Smooth muscle cell (in vitro differentiated cells): ENCODE data around the gene IKBIP. TPM values are rescaled to one million over a fixed set of nuclear protein-coding genes. Genes with fewer than 3 reads are reported as not detected.

Source experiments
- DNase-seq: peaks from one replicate; lab custom pipeline; 2025; ENCODE audit not compliant: unreplicated experiment; lab: John Stamatoyannopoulos, UW
- H2AFZ ChIP-seq: fragments of 200-600 bp; sonication (generic); 2 replicates; pipeline ENCODE4 v1.6.0; 2016; ENCODE audit warnings: antibody characterized with exemption, low read depth, mild to moderate bottlenecking
- H3F3A ChIP-seq: fragments of 200-600 bp; sonication (generic); 2 replicates; pipeline ENCODE4 v1.6.0; 2017; ENCODE audit warnings: antibody characterized with exemption, low read depth
- H3K27ac ChIP-seq: fragments of 200-600 bp; sonication (generic); 2 replicates; pipeline ENCODE4 v1.5.1; 2016; ENCODE audit warnings: low read depth, mild to moderate bottlenecking
- H3K27me3 ChIP-seq: fragments of 200-600 bp; sonication (generic); 2 replicates; pipeline ENCODE4 v1.6.1; 2016; ENCODE audit warnings: low read depth, mild to moderate bottlenecking
- H3K36me3 ChIP-seq: fragments of 200-600 bp; sonication (generic); 2 replicates; pipeline ENCODE4 v1.5.1; 2016; ENCODE audit warnings: low read depth
- H3K4me1 ChIP-seq: fragments of 200-600 bp; sonication (generic); 2 replicates; pipeline ENCODE4 v1.5.1; 2016; ENCODE audit warnings: low read depth
- H3K4me2 ChIP-seq: fragments of 200-600 bp; sonication (generic); 2 replicates; pipeline ENCODE4 v1.6.0; 2016; ENCODE audit warnings: mild to moderate bottlenecking
- H3K4me3 ChIP-seq: fragments of 200-600 bp; sonication (generic); 2 replicates; pipeline ENCODE4 v1.5.1; 2016; ENCODE audit warnings: mild to moderate bottlenecking
- H3K79me2 ChIP-seq: fragments of 200-600 bp; sonication (generic); 2 replicates; pipeline ENCODE4 v1.6.0; 2016; ENCODE audit warnings: low read depth, mild to moderate bottlenecking
- H3K9ac ChIP-seq: fragments of 200-600 bp; sonication (generic); 2 replicates; pipeline ENCODE4 v1.6.0; 2016; ENCODE audit warnings: low read depth
- H3K9me3 ChIP-seq: fragments of 200-600 bp; sonication (generic); replicated peaks from 2 replicates; pipeline ENCODE4 v1.5.1; 2016; ENCODE audit warnings: low read depth
- H4K20me1 ChIP-seq: fragments of 200-600 bp; sonication (generic); 2 replicates; pipeline ENCODE4 v1.6.0; 2016; ENCODE audit warnings: low read depth
- WGBS: methylation state at CpG from one replicate; pipeline ENCODE4 v1.1.7; 2016; ENCODE audit warnings: low lambda C conversion rate; 5-methylcytosine and 5-hydroxymethylcytosine counted together
- polyA plus RNA-seq: library from polyadenylated mRNA; unstranded; fragments of >200 nt; fragmentation: Nextera tagmentation; extraction: Ambion mirVana; gene quantifications from 2 replicates; pipeline ENCODE4 v1.2.1, GENCODE V29; 2016
- total RNA-seq: library from RNA; depleted of rRNA; stranded (reverse); fragments of >200 nt; gene quantifications from 2 replicates; pipeline ENCODE4 v1.2.3, GENCODE V29; 2014
- TF ChIP-seq, protein P1 (sequence below): fragments of 200-600 bp; sonication (generic); IDR thresholded peaks from 2 replicates; pipeline ENCODE4 v1.5.1; 2017; ENCODE audit warnings: borderline replicate concordance, mild to moderate bottlenecking, antibody characterized with exemption; ENCODE audit not compliant: insufficient read depth, poor library complexity, severe bottlenecking

The IKBIP gene
- total and polyA plus RNA-seq, 2 experiments from 2014 or later, result 80.9 to 97.9 TPM

DNA sequence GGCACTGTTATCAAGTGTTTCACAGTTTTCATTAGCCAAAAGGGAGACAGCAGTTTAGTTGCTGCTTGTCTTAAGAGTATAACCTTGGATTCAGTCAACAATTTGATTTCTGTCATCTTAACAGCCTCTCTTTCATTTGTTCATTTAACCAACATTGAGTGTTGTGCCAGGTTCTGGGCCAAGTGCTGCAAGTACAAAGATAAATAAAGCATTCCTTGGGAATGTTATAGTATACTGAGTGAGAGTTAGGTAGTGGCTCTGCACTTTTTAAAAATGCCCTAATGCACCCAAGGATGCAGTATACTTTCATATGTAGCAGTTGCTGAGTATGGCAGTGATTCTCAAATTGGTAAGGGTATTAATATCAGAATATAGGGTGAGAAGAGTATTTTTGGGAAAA lies 15.9 kb upstream of the IKBIP start:
- Histone ChIP-seq H3K9ac (no peak overlapping the region), H3F3A (no peaks in the 10 kb centered on the region), H4K20me1 (no peaks in the 10 kb centered on the region), H2AFZ (no peak overlapping the region), H3K27ac (no peak overlapping the region), H3K79me2 (no peaks in the 10 kb centered on the region), H3K4me1 (no peaks in the 10 kb centered on the region), H3K4me3 (no peak overlapping the region), H3K36me3 (peaks cover 19% of the 10 kb centered on the region), H3K27me3 (no peaks in the 10 kb centered on the region), H3K9me3 (no peaks in the 10 kb centered on the region), H3K4me2 (no peak overlapping the region)
- no peak for DNase-seq
- TF ChIP-seq, protein P1, sequence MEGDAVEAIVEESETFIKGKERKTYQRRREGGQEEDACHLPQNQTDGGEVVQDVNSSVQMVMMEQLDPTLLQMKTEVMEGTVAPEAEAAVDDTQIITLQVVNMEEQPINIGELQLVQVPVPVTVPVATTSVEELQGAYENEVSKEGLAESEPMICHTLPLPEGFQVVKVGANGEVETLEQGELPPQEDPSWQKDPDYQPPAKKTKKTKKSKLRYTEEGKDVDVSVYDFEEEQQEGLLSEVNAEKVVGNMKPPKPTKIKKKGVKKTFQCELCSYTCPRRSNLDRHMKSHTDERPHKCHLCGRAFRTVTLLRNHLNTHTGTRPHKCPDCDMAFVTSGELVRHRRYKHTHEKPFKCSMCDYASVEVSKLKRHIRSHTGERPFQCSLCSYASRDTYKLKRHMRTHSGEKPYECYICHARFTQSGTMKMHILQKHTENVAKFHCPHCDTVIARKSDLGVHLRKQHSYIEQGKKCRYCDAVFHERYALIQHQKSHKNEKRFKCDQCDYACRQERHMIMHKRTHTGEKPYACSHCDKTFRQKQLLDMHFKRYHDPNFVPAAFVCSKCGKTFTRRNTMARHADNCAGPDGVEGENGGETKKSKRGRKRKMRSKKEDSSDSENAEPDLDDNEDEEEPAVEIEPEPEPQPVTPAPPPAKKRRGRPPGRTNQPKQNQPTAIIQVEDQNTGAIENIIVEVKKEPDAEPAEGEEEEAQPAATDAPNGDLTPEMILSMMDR, result no peak

DNA sequence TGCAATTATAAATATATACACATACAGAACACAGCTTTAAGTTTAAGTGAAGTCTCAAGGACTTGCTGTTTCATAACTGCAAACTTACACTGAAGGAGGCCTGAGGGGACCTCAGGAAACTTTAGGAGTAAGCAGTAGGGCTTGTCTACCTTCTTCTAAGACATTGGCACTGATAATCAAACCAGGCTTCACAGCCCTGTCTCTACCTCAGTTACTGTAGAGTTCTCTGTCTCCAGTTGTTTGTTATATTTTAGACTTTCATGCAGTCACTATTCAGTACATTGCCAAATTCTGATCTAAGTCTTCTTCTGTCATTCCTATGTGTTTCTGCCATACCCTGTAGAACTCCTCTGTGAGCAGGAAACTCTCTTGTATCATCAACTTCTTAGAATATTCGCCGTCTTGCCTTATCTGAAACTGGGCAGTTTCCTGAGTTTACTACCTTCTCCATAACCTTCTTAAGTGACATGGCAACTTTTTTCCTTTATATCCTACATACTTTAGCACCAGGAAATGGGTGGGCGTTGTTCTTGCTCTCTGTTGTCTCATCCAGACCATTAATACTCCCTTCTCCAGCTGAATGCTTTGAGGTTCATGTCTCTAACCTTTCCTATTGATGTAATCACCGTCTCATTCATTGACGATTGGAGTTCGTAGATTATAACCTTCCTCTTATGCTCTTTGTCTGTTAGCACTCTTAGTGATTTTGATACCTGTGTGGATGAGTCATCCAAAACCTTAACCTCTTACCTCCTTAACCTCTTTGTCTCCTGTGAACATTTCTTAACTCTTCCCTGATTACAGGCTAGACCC lies 11.9 kb upstream of the IKBIP start:
- Histone ChIP-seq H3K79me2 (no peaks in the 10 kb centered on the region), H3K9ac (no peak overlapping the region), H4K20me1 (peaks cover 14% of the 10 kb centered on the region), H2AFZ (no peak overlapping the region), H3K4me3 (no peak overlapping the region), H3K27me3 (no peaks in the 10 kb centered on the region), H3K4me1 (no peaks in the 10 kb centered on the region), H3K36me3 (peaks cover 7% of the 10 kb centered on the region), H3K27ac (no peak overlapping the region), H3K4me2 (no peak overlapping the region), H3K9me3 (no peaks in the 10 kb centered on the region), H3F3A (no peaks in the 10 kb centered on the region)
- 70% methylated on average over 6 of the region's 6 CpGs for WGBS
- no peak for DNase-seq
- TF ChIP-seq, protein P1, result no peak

DNA sequence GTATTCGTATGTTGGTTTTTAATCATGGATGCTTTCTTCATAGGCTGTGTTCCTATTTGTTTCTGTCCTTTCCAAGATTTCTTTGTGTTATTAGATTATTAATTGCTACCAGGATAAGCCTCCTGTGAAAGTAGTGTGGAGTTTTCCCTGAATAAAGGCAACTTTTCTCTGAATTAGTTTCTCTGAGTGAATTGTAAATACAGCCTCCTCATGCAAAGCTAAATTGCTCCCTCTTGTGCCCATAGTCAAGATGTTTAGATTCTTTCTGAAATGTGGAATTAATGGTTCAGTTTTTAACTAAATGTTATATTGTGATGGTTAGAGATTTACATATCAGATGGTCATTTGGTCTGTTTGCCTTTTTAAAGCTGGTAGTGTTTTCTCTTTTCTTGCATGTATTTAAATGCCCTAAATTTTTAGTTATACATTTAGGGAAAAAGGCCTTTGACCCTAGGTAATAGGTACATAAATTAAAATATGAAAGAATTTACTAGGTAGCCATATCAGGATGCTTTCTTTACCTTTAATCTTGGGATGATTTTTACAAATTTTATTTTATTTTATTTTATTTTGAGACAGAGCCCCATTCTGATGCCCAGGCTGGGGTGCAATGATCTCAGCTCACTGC lies 9.4 kb upstream of the IKBIP start:
- H3K27me3 ChIP-seq, result no peaks in the 10 kb centered on the region
- TF ChIP-seq, protein P1, result peak; percentile 63
- WGBS, result 100% methylated on average over 1 of the region's 1 CpG
- H3K79me2 ChIP-seq, result peaks cover 6% of the 10 kb centered on the region
- no peak for DNase-seq
- no peak overlapping the region for H3K27ac ChIP-seq
- H3K9me3 ChIP-seq, result no peaks in the 10 kb centered on the region
- H3K4me3 ChIP-seq, result no peak overlapping the region
- H4K20me1 ChIP-seq, result peaks cover 19% of the 10 kb centered on the region
- no peak overlapping the region for H3K9ac ChIP-seq
- no peak overlapping the region for H2AFZ ChIP-seq
- H3K36me3 ChIP-seq, result peaks cover 23% of the 10 kb centered on the region
- H3F3A ChIP-seq, result no peaks in the 10 kb centered on the region
- H3K4me1 ChIP-seq, result no peaks in the 10 kb centered on the region
- no peak overlapping the region for H3K4me2 ChIP-seq

DNA sequence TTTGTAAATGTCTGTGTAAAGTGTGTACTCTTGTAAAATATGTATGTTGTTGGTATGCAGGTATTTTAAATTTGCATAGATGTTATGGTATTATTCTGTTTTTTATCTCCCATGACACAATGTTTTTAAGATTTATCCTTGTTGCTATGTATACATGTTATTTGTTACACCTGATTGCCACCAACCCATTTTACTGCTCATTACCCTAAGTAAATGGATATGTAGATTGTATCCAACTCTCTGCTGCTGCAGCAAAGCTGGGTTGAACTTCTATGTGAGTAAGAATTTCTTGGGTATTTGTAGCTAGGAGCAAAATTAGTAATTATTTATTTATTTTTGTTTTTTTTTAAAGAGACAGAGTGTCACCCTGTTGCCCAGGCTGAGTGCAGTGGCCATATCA lies 6.7 kb upstream of the IKBIP start:
- no peak overlapping the region for H3K4me3 ChIP-seq
- H3K9ac ChIP-seq, result no peak overlapping the region
- DNase-seq, result no peak
- no peaks in the 10 kb centered on the region for H3F3A ChIP-seq
- peaks cover 5% of the 10 kb centered on the region for H3K4me1 ChIP-seq
- H3K27ac ChIP-seq, result no peak overlapping the region
- no peaks in the 10 kb centered on the region for H3K27me3 ChIP-seq
- H3K4me2 ChIP-seq, result no peak overlapping the region
- H3K36me3 ChIP-seq, result peaks cover 16% of the 10 kb centered on the region
- H3K79me2 ChIP-seq, result peaks cover 31% of the 10 kb centered on the region
- H3K9me3 ChIP-seq, result no peaks in the 10 kb centered on the region
- no peak overlapping the region for H2AFZ ChIP-seq
- TF ChIP-seq, protein P1, result no peak
- H4K20me1 ChIP-seq, result peaks cover 43% of the 10 kb centered on the region
